Activated CD8-positive, alpha-beta memory T cell treated with anti-CD3 and anti-CD28 coated beads, Interleukin-2, amount 10 ng/mL, durations not matched to agents 7 days and 5 days (primary cell): Measurements from ENCODE around the gene TRAPPC14. TPM values are rescaled to one million over a fixed set of nuclear protein-coding genes. Genes with fewer than 3 reads are reported as not detected.

ENCODE experiments used
- ATAC-seq: fragments of 150-1000 bp; cut with Tn5 transposase; one replicate; pipeline ENCODE4 v1.10.0; 2021; ENCODE audit warnings: moderate library complexity
- CTCF ChIA-PET: fragments of 350-600 bp; sonication (Branson Sonifier 250); formaldehyde crosslinking; loops from one replicate; lab custom pipeline; 2021; ENCODE audit warnings: antibody characterized with exemption; lab: Charles Lee
- DNase-seq: peaks from one replicate; pipeline ENCODE4 v3.0.0-alpha.2; 2020
- H3K27ac Mint-ChIP-seq: one replicate; pipeline ENCODE4 v1.8.0; 2021; ENCODE audit warnings: mild to moderate bottlenecking, mixed read lengths
- H3K27me3 Mint-ChIP-seq: one replicate; pipeline ENCODE4 v1.8.0; 2021; ENCODE audit warnings: mixed read lengths
- H3K36me3 Mint-ChIP-seq: one replicate; pipeline ENCODE4 v1.8.0; 2021; ENCODE audit warnings: mild to moderate bottlenecking, mixed read lengths
- H3K4me1 Mint-ChIP-seq: one replicate; pipeline ENCODE4 v1.8.0; 2021; ENCODE audit warnings: mixed read lengths
- H3K4me3 Mint-ChIP-seq: one replicate; pipeline ENCODE4 v1.8.0; 2021; ENCODE audit warnings: mild to moderate bottlenecking, moderate library complexity, mixed read lengths
- H3K9me3 Mint-ChIP-seq: one replicate; pipeline ENCODE4 v1.8.0; 2022; ENCODE audit warnings: low read depth, mixed read lengths
- total RNA-seq, 2 experiments: library from RNA; stranded (reverse); gene quantifications; one replicate each; pipeline ENCODE4 v1.2.3, GENCODE V29; 2021

The TRAPPC14 gene
- total RNA-seq, 2 experiments from 2014 or later = 36.8 to 43.5 TPM

DNA sequence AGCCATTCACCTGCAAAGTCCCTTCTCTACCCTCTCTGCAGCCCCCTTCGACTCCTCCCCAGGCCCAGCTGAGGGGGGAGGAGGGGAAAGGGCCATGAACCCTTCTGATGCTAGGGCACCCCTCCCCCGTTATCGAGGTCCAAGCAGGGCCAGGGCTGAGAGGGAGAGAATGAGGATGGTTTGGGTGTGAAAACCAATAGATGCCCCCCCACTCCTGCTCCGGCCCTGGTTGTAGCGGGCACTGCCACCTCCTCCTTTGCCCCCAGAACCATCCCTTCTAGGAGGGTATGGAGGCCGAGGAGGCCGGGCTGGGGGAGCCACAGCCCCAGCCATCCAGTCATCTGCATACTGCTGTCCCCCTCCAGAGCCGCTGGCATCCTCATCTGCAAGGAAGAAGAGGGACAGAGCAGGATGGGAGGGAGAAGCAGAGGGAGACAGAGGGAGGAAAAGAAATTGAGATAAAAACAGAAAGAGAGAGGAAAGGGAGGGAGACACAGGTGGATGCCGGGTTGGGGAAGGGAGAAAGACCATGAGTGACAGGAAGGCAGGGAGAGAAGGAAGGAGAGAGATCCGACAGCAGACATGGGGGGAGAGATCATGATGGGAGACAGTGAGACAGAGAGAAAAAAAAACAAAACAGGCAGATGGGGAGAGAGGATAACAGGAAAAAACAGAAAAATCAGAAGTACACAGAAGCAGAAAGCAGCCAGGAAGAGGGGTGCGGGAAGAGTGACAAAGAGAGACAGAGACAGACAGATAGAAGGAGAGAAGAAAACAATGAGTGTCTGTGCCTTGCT, 11.8 kb upstream of the TRAPPC14 start:
- H3K9me3 Mint-ChIP-seq = no peaks in the 10 kb centered on the region
- H3K4me1 Mint-ChIP-seq = peaks cover 53% of the 10 kb centered on the region
- H3K4me3 Mint-ChIP-seq = peak overlapping the region; percentile 18
- DNase-seq (no peak), ATAC-seq (no peak)
- CTCF ChIA-PET = interaction anchor here (0.6 kb wide), 1 partner anchor 39 kb away, joined by 3 read pairs; no protein-coding TSS in a partner anchor
- no peak overlapping the region for H3K27ac Mint-ChIP-seq
- H3K27me3 Mint-ChIP-seq = peaks cover 59% of the 10 kb centered on the region
- H3K36me3 Mint-ChIP-seq = no peaks in the 10 kb centered on the region

DNA sequence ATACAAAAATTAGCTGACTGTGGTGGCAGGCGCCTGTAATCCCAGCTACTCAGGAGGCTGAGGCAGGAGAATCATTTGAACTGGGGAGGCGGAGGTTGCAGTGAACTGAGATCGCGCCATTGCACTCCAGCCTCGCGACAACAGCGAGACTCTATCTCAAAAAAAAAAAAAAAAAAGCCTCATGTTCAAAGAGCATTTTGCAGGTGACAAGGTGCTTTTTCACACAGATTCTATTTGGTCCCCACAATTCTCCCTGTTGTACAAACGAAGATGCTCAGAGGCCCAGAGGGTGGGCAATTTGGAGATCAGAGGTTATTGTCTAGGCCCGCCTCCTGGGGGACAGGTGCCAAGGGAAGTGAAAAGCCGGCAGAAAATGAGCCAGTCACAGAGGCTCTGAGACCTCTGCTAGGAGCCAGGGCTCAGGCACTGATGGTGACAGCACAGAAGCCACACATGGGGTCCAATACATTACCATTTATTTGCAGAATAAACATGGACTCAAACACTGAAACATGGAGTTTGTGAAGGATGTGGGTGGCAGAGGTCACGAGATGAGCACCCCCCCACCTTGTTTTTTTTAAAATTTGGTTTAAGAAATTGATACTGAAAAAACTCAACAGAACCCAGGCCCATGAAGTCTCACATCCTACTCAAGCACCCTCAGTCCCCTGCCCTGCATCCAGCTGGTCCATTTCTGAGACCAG, 10.8 kb upstream of the TRAPPC14 start:
- H3K27ac Mint-ChIP-seq = no peak overlapping the region
- ATAC-seq (no peak), DNase-seq (no peak)
- no peak overlapping the region for H3K4me3 Mint-ChIP-seq
- CTCF ChIA-PET = interaction anchor here (1.2 kb wide), 1 partner anchor 21 kb away, joined by 4 read pairs; the partner anchor contains the start of gene LAMTOR4
- H3K4me1 Mint-ChIP-seq = peaks cover 55% of the 10 kb centered on the region
- no peaks in the 10 kb centered on the region for H3K36me3 Mint-ChIP-seq
- no peaks in the 10 kb centered on the region for H3K9me3 Mint-ChIP-seq
- peaks cover 52% of the 10 kb centered on the region for H3K27me3 Mint-ChIP-seq

DNA sequence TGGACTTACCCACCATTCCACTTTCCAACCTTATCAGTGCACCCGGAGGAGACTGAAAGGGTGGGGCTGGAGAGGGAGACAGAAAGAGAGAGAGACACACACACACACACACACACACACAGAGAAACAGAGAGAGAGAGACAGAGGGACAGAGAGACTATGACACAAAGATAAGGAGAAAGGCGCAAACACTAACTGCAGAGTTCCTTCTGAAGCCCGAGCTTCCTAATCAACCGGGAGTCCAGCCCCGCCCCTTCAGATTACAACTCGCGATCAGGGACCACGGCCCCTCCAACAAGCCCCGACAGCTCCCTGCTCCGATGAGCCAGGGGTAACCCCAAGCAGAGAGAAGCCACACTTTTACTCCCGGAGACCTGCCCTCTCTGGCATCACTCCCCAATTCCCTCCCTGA, 9.4 kb upstream of the TRAPPC14 start:
- peak overlapping the region; percentile 16 for H3K27ac Mint-ChIP-seq
- ATAC-seq = no peak

DNA sequence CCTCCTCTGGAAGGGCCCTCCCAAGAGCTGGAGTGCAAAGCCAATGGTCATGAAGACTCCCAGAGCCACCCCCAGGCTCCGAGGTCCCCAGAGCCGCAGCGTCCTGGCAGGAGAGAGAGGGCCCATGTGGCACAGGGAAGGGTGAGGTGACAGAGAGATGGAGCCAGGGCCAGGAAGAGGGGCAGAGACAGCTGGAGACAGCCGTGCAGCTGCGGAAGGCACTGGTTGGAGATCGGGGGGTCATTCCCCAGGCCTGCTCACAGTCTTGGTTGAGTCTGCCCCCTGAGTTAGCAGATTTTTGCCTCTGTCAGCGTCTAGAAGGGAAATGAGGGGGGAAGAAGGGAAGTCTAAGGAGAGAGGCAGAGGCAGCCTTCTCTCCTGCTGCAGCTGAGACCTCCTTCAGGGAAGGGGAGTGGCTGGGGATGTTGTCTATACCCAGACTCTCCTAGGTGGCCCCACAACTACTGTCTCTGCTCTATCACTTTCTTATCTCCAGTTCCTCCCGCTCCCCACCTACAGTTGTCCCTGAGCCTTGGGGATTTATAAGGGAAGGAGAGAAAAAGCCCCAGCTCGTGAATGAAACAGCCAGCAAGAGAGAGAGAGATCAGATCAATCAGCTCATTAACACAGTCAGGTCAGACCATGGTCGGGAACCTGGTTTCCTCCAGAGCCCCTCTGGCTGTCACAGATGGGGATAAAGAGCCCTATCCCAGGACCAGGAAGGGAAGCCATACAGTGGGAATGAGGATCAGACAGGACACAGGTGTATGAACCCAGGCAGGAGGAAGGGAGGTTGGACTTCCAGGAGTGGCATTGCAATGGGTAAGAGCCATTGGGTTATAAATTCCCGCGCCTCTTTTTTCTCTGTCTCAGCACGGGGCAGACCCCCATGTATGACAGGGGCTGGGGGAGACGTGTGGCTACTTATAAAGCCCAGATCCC, 8.7 kb upstream of the TRAPPC14 start:
- peak overlapping the region; percentile 57 for H3K4me3 Mint-ChIP-seq
- H3K36me3 Mint-ChIP-seq = no peaks in the 10 kb centered on the region
- ATAC-seq = no peak
- CTCF ChIA-PET = interaction anchor here (0.9 to 2.8 kb wide), 8 partner anchors 9 to 51 kb away, joined by 3 to 11 read pairs (median 4); partner anchors contain the start of genes GPC2, LAMTOR4 and TRAPPC14
- peaks cover 43% of the 10 kb centered on the region for H3K27me3 Mint-ChIP-seq
- DNase-seq = no peak
- no peak overlapping the region for H3K27ac Mint-ChIP-seq
- peaks cover 72% of the 10 kb centered on the region for H3K4me1 Mint-ChIP-seq
- no peaks in the 10 kb centered on the region for H3K9me3 Mint-ChIP-seq

More for the DNA sequence above, 9.4 kb upstream of the TRAPPC14 start:
- H3K4me3 Mint-ChIP-seq = peak overlapping the region; percentile 57
- H3K4me1 Mint-ChIP-seq = peaks cover 69% of the 10 kb centered on the region
- CTCF ChIA-PET = interaction anchor here (0.9 to 2.8 kb wide), 7 partner anchors 10 to 50 kb away, joined by 3 to 11 read pairs (median 4); partner anchors contain the start of genes GPC2, LAMTOR4, STAG3 and TRAPPC14
- no peaks in the 10 kb centered on the region for H3K36me3 Mint-ChIP-seq
- no peaks in the 10 kb centered on the region for H3K9me3 Mint-ChIP-seq
- no peak for DNase-seq
- peaks cover 43% of the 10 kb centered on the region for H3K27me3 Mint-ChIP-seq

DNA sequence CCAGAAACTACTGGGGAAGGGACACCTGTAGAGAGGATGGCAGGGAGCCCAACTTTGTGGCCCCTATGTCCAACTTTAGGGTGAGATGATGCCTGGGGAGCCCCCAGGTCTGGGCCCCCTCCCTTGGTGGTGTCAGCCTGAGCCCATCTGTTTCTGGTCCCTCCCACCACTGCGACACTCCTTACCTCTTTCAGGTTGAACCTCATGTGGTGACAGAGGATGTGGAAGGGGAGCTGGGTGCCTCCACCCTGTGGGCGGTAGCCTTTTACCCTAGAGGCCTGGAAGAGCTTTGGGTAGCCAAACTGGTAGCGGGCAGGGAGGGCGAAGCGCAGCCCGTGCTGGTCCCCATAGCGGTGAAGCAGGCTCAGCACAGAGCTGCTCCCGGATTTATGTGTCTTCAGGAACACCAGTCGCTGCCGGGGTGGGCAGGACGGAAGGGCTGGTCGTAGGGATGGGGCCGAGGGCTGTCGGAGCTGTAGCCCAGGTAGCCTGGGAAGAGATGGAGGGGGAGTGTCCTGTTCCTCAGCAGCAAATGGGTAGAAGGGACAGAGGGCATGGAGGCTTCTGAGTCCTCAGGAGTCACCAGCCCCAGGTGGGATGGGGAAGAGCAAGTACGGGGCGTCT, 7.9 kb upstream of the TRAPPC14 start:
- Mint-ChIP-seq H3K27me3 (peaks cover 40% of the 10 kb centered on the region), H3K4me3 (peak overlapping the region; percentile 3), H3K9me3 (no peaks in the 10 kb centered on the region), H3K27ac (peak overlapping the region; percentile 48), H3K4me1 (peaks cover 70% of the 10 kb centered on the region), H3K36me3 (no peaks in the 10 kb centered on the region)
- CTCF ChIA-PET = interaction anchor here (0.9 to 2.8 kb wide), 6 partner anchors 11 to 52 kb away, joined by 3 to 11 read pairs (median 4); partner anchors contain the start of genes GPC2 and LAMTOR4
- DNase-seq (peak; percentile 61), ATAC-seq (peak; percentile 50)

DNA sequence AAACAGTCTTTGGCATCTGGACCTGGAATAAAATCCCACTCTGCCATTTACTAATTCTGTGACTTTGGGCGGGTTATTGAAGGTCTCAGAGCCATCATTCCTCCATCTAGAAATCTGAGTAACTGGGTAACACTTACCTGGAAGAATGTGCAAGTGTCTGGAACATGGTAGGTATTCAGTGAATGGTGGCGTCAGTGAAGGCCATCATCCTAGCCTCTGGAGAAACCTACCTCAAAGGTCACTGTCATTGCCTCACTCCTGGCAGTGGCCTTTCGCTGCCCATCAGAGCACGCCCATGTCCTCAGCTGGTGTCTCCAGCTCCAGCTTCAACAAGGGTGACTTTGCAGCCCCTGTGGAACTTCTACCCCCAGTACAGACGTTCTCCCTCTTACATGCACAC, 5.3 kb upstream of the TRAPPC14 start:
- H3K27me3 Mint-ChIP-seq = peaks cover 28% of the 10 kb centered on the region
- H3K36me3 Mint-ChIP-seq = no peaks in the 10 kb centered on the region
- CTCF ChIA-PET = interaction anchor here (0.7 to 9.7 kb wide), 4 partner anchors 14 to 79 kb away, joined by 3 to 61 read pairs (median 4); partner anchors contain the start of genes GPC2 and STAG3
- no peak for DNase-seq
- peaks cover 56% of the 10 kb centered on the region for H3K4me1 Mint-ChIP-seq
- ATAC-seq = no peak
- H3K9me3 Mint-ChIP-seq = no peaks in the 10 kb centered on the region
- no peak overlapping the region for H3K27ac Mint-ChIP-seq
- H3K4me3 Mint-ChIP-seq = no peak overlapping the region

DNA sequence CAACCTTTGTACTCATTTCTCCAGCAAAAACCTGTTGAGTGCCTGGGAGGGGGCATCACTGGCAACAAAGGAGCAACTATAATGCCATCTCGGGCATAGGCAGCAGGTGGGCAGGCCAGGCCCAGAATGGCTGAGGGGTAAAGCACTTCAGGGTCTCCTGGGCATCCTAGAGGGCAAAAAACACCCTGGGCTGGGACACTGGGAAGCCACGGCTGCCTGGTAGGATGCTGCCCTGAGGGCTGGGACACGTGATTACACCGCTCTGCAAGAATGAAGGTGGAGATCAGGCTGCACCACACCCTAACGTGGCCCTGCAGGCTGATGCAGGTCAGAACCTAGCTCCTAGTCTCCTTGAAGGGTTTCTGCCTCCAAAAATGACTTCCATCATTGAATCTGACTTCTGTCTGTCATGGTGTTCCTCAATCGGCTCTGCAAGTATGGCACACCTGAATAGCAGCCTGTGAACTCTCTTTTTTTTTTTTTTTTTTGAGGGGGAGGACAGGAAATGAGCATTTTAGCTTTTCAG, 4.5 kb upstream of the TRAPPC14 start:
- H3K4me3 Mint-ChIP-seq = no peak overlapping the region
- ATAC-seq = no peak
- H3K36me3 Mint-ChIP-seq = no peaks in the 10 kb centered on the region
- H3K27me3 Mint-ChIP-seq = peaks cover 20% of the 10 kb centered on the region
- peak overlapping the region; percentile 72 for H3K27ac Mint-ChIP-seq
- no peaks in the 10 kb centered on the region for H3K9me3 Mint-ChIP-seq
- H3K4me1 Mint-ChIP-seq = peaks cover 49% of the 10 kb centered on the region
- no peak for DNase-seq
- CTCF ChIA-PET = interaction anchor here (0.7 to 9.7 kb wide), 4 partner anchors 14 to 79 kb away, joined by 3 to 61 read pairs (median 4); partner anchors contain the start of genes GPC2 and STAG3

DNA sequence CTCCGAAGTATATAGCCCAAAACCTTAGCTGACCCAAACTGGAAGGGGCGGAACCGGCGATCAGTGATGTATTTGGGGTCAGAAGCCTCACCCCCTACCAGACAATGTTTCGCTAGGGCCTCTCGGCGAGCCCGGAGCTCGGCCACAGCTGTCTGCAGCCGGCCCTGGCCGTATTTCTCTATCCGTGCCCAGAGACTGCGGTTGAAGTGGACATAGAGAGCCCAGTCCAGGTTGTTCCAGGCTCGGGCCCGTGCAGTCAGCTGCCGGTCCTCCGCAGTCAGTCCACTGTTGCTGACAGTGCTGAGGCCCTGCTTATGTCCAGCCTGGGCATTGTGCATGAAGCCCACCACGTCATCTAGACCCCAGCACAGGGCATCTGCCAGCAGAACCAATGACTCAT, 1.5 kb upstream of the TRAPPC14 start:
- ATAC-seq = no peak
- Mint-ChIP-seq H3K27ac (no peak overlapping the region), H3K9me3 (no peaks in the 10 kb centered on the region), H3K4me1 (peaks cover 50% of the 10 kb centered on the region), H3K4me3 (no peak overlapping the region), H3K27me3 (no peaks in the 10 kb centered on the region), H3K36me3 (peaks cover 20% of the 10 kb centered on the region)
- DNase-seq = no peak
- CTCF ChIA-PET = interaction anchor here (1.7 to 9.7 kb wide), 3 partner anchors 12 to 57 kb away, joined by 6 to 61 read pairs (median 19); no protein-coding TSS in a partner anchor

DNA sequence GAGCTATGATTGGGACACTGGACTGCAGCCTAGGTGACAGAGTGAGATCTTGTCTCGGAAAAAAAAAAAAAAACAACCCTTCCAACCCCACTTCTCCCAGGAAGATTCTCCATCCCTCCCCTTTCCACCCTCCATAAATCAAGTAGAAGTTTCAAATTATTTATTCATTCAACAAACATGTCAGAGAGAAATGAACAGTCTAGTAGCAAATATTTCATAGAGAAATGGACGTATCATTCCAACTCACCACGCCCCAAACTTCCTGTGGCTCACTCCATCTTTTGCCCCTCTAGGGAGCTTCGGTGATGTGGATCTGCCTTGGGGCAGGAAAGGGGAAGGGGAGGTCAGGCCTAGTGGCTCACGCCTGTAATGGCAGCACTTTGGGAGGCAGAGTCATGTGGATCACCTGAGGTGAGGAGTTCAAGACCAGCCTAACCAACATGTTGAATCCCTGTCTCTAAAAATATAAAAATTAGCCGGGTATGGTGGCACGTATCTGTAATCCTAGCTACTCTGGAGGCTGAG, 638 bp upstream of the TRAPPC14 start:
- Mint-ChIP-seq H3K4me1 (peaks cover 48% of the 10 kb centered on the region), H3K4me3 (peak overlapping the region; percentile 75), H3K9me3 (no peaks in the 10 kb centered on the region), H3K27me3 (no peaks in the 10 kb centered on the region), H3K36me3 (peaks cover 20% of the 10 kb centered on the region), H3K27ac (peak overlapping the region; percentile 78)
- ATAC-seq (no peak), DNase-seq (no peak)
- CTCF ChIA-PET = interaction anchor here (0.6 to 9.7 kb wide), 4 partner anchors 9 to 1027 kb away, joined by 3 to 61 read pairs (median 13); partner anchors contain the start of gene GAL3ST4

DNA sequence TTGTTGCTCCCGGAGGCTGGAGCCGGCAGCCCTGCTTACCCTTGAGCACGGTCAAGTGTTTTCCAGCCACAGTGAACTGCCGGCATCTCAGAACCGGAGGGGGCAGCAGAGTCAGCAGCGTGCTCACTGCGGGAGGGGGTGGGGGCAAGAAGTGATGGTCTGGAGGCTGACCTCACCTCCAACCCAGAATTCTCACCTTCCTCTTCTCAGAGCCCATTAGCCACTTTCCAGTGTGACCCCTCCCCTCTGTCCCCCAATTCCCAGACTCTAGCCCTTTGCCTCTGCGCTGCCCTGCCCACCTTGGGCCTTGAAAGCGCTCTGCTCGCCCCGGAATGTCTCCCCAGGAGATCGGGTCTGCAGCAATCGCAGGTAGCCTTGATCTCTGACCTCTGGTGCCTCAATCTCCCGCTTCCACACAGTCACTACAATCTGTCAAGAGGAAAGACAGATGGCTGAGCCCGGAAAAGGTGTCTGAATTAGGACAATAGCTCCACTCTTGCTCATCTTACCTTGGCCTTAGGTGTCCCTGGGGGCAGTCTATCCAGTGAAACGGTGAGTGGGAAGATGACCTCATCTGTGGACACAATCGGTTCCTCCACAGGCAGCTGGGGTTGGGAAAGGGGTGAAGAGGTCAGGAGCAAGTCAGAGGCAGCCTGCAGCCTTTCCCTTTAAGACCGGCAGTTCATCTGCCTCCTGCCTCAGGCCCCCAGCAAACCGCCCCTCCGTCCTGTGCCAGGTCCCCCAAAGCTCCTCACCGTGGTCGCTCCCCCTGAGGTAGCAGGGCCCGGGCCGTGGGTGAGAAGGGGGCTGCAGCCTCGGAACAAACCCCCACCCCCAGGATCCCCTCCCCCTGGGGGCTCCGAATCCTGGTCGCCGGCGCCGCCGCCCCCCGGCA, 942 bp downstream of the TRAPPC14 start:
- no peak for DNase-seq
- Mint-ChIP-seq H3K4me1 (peaks cover 47% of the 10 kb centered on the region), H3K27me3 (no peaks in the 10 kb centered on the region), H3K36me3 (peaks cover 25% of the 10 kb centered on the region), H3K27ac (peak overlapping the region; percentile 78), H3K9me3 (no peaks in the 10 kb centered on the region), H3K4me3 (peak overlapping the region; percentile 75)
- CTCF ChIA-PET = interaction anchor here (0.8 to 9.7 kb wide), 5 partner anchors 10 to 60 kb away, joined by 3 to 61 read pairs (median 7); partner anchors contain the start of genes GAL3ST4, GPC2 and STAG3
- peak; percentile 5 for ATAC-seq

DNA sequence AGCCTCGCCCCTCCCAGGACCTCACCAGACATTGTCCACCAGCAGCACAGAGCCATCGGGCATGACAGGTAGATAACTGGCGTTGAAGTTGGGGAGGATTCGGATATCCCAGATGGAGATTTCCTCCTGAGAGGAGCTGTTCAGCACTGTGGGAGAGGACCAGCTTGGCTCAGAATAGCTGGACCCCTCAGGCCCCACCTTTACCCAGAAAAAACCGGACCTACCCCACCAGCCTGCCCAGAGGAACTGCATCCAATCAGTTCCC, 1.5 kb downstream of the TRAPPC14 start:
- Mint-ChIP-seq H3K27ac (peak overlapping the region; percentile 67), H3K4me1 (peaks cover 51% of the 10 kb centered on the region), H3K36me3 (peaks cover 31% of the 10 kb centered on the region), H3K4me3 (peak overlapping the region; percentile 57), H3K27me3 (no peaks in the 10 kb centered on the region), H3K9me3 (no peaks in the 10 kb centered on the region)
- ATAC-seq (no peak), DNase-seq (no peak)
- CTCF ChIA-PET = interaction anchor here (0.8 to 9.7 kb wide), 4 partner anchors 11 to 60 kb away, joined by 3 to 61 read pairs (median 13); partner anchors contain the start of gene GAL3ST4
